GM12878 (cell line): ENCODE measurements around the gene CSHL1. TPM values are rescaled to one million over a fixed set of nuclear protein-coding genes. Genes with fewer than 3 reads are reported as not detected.
"Not testable (repeated sequence)": the region's sequence is repeated elsewhere in the genome, so short reads cannot be mapped to it uniquely, and the experiment has no call there.

Experiments used
- ATAC-seq: fragments of 200-7000 bp; cut with Tn5 transposase; 3 replicates; pipeline ENCODE4 v1.9.1; 2020; ENCODE audit warnings: mild to moderate bottlenecking, moderate library complexity
- BruUV-seq: library from RNA; stranded (reverse); fragments of 400-500 nt; replicated peaks from 2 replicates; lab custom pipeline; 2021; lab: Mats Ljungman, UMichigan
- CTCF ChIA-PET: fragments of 300-600 bp; sonication (Branson Sonifier 250); formaldehyde crosslinking; extraction: SDS; loops from one replicate; lab custom pipeline; 2021; ENCODE audit warnings: inconsistent platforms; lab: Yijun Ruan, JAX
- POLR2A ChIA-PET: fragments of 350-600 bp; formaldehyde crosslinking; extraction: SDS; loops from one replicate; lab custom pipeline; 2021; ENCODE audit warnings: inconsistent platforms; lab: Charles Lee
- RAD21 ChIA-PET: fragments of 300-600 bp; sonication (Branson Sonifier 250); formaldehyde crosslinking; loops from one replicate; lab custom pipeline; 2023; ENCODE audit warnings: antibody characterized with exemption; ENCODE audit not compliant: unreplicated experiment; lab: Charles Lee
- SMC1A ChIA-PET: fragments of 300-600 bp; sonication (Branson Sonifier 250); formaldehyde crosslinking; loops from one replicate; lab custom pipeline; 2023; ENCODE audit not compliant: unreplicated experiment, uncharacterized antibody; lab: Charles Lee
- DNase-seq: peaks from one replicate; pipeline ENCODE4 v3.0.0-alpha.2; 2011; ENCODE audit warnings: low read depth, low spot score
- FAIRE-seq: peaks from 3 replicates; lab custom pipeline; 2011; peaks lifted over from hg19 to GRCh38; lab: Jason Lieb, UNC
- H2AFZ ChIP-seq: 2 replicates; pipeline ENCODE4 v1.6.0; 2011; ENCODE audit warnings: low read depth, low read length, control low read depth; ENCODE audit not compliant: control insufficient read depth
- H3K27ac ChIP-seq: 2 replicates; pipeline ENCODE4 v1.5.1; 2011; ENCODE audit warnings: control low read depth; ENCODE audit not compliant: control insufficient read depth, insufficient read depth
- H3K27me3 ChIP-seq, 2 experiments: replicated peaks in 1 of 2; 2 replicates each; pipeline versions ENCODE4 v1.6.0 to v1.6.1; 2011; ENCODE audit warnings: low read length in 1 of 2; ENCODE audit not compliant: control insufficient read depth in 2 of 2, insufficient read depth in 2 of 2
- H3K36me3 ChIP-seq, 2 experiments: 2 replicates each; pipeline ENCODE4 v1.5.1; 2011; ENCODE audit warnings: low read length in 1 of 2; ENCODE audit not compliant: control insufficient read depth in 2 of 2, insufficient read depth in 2 of 2
- H3K4me1 ChIP-seq: 2 replicates; pipeline ENCODE4 v1.6.1; 2011; ENCODE audit warnings: mild to moderate bottlenecking, low read length, moderate library complexity, mixed read lengths; ENCODE audit not compliant: control insufficient read depth, insufficient read depth
- H3K4me2 ChIP-seq: 2 replicates; pipeline ENCODE4 v1.6.0; 2011; ENCODE audit warnings: control low read depth; ENCODE audit not compliant: control insufficient read depth, insufficient read depth
- H3K4me3 ChIP-seq: fragments of 200-600 bp; sonication (generic); 2 replicates; pipeline ENCODE4 v1.5.1; 2016
- H3K79me2 ChIP-seq: 2 replicates; pipeline ENCODE4 v1.6.0; 2011; ENCODE audit warnings: low read length; ENCODE audit not compliant: control insufficient read depth, insufficient read depth
- H3K9ac ChIP-seq: 2 replicates; pipeline ENCODE4 v1.8.0; 2011; ENCODE audit warnings: low read length, control low read depth, mixed read lengths; ENCODE audit not compliant: control insufficient read depth, insufficient read depth
- H3K9me3 ChIP-seq: replicated peaks from 3 replicates; pipeline ENCODE4 v1.5.1; 2011; ENCODE audit warnings: mild to moderate bottlenecking, low read length; ENCODE audit not compliant: control insufficient read depth, insufficient read depth
- H4K20me1 ChIP-seq: 2 replicates; pipeline ENCODE4 v1.6.0; 2011; ENCODE audit not compliant: control insufficient read depth, insufficient read depth
- BACH1 ChIP-seq: fragments of 450-650 bp; IDR thresholded peaks from 2 replicates; pipeline ENCODE4 v1.6.1; 2017; ENCODE audit warnings: mild to moderate bottlenecking, borderline replicate concordance
- BHLHE40 ChIP-seq, 2 experiments: fragments of 450-650 bp in 1 of 2; IDR thresholded peaks; 2 replicates each; pipeline ENCODE4 v1.6.1; 2011 to 2017; ENCODE audit warnings: low read depth in 2 of 2, borderline replicate concordance in 1 of 2, improper control_type of control experiment in 1 of 2, low read length in 1 of 2, mild to moderate bottlenecking in 1 of 2
- HDAC2 ChIP-seq: fragments of 200-600 bp; sonication (generic); IDR thresholded peaks from 2 replicates; pipeline ENCODE4 v1.6.1; 2017
- IRF4 ChIP-seq: IDR thresholded peaks from 2 replicates; pipeline ENCODE4 v1.6.1; 2011; ENCODE audit warnings: low read depth, low read length
- MEF2A ChIP-seq: IDR thresholded peaks from 2 replicates; pipeline ENCODE4 v1.6.1; 2011; ENCODE audit warnings: low read depth, mild to moderate bottlenecking, low read length, moderate library complexity; ENCODE audit not compliant: insufficient read depth
- SMARCA5 ChIP-seq: fragments of 450-650 bp; IDR thresholded peaks from 2 replicates; pipeline ENCODE4 v1.6.1; 2017; ENCODE audit warnings: mild to moderate bottlenecking
- TCF12 ChIP-seq: IDR thresholded peaks from 2 replicates; pipeline ENCODE4 v1.6.1; 2011; ENCODE audit warnings: low read depth, mild to moderate bottlenecking, low read length
- YBX1 ChIP-seq: fragments of 450-650 bp; IDR thresholded peaks from 2 replicates; pipeline ENCODE4 v1.6.1; 2016; ENCODE audit warnings: antibody characterized with exemption
- ZNF622 ChIP-seq: fragments of 450-650 bp; IDR thresholded peaks from 2 replicates; pipeline ENCODE4 v1.6.1; 2017; ENCODE audit warnings: mild to moderate bottlenecking, inconsistent platforms
- WGBS: methylation state at CpG from one replicate; pipeline ENCODE4 v1.1.6; 2016; ENCODE audit warnings: low lambda C conversion rate; ENCODE audit not compliant: insufficient replicate concordance, insufficient coverage; ENCODE audit errors: missing lambda C conversion rate; 5-methylcytosine and 5-hydroxymethylcytosine counted together
- in situ Hi-C: fragments of 300-500 bp; cut with MboI; formaldehyde crosslinking; loops from 9 replicates; pipeline ENCODE4 v1.14.3; 2018; ENCODE audit warnings: mixed read lengths
- intact Hi-C: fragments of 100-400 bp; cut with micrococcal nuclease; formaldehyde crosslinking; loops from one replicate; pipeline ENCODE4 v1.14.2; 2022; ENCODE audit not compliant: unreplicated experiment
- polyA plus RNA-seq, 11 experiments: library from polyadenylated mRNA; depleted of rRNA in 4 of 11; unstranded in 6 of 11; stranded (reverse) in 5 of 11; fragments of >200 nt; fragmentation: Nextera tagmentation in 4 of 11; fragmentation: Illumina TruSeq in 1 of 11; extraction: Ambion mirVana in 4 of 11; extraction: Trizol in 1 of 11; gene quantifications; 1 replicate in 1 of 11; 2 replicates in 10 of 11; pipeline versions ENCODE4 v1.2.1 to v1.2.3, GENCODE V29; 2011 to 2016; ENCODE audit warnings: inconsistent platforms in 2 of 11, missing spikeins in 2 of 11, low read depth in 1 of 11
- total RNA-seq, 4 experiments: library from RNA; depleted of rRNA in 3 of 4; stranded (reverse); fragments of >200 nt in 3 of 4; fragmentation: Illumina TruSeq in 1 of 4; extraction: Trizol in 1 of 4; gene quantifications; 2 replicates each; pipeline versions ENCODE4 v1.2.1 to v1.2.3, GENCODE V29; 2013 to 2021
- TF ChIP-seq, protein P1 (sequence below): fragments of 450-650 bp; IDR thresholded peaks from 2 replicates; pipeline ENCODE4 v1.6.1; 2017; ENCODE audit warnings: mild to moderate bottlenecking, moderate library complexity
- TF ChIP-seq, protein P2 (sequence below): fragments of 450-650 bp; formaldehyde crosslinking; IDR thresholded peaks from 2 replicates; pipeline ENCODE4 v1.5.0; 2022; ENCODE audit warnings: mild to moderate bottlenecking, missing genetic modification characterization

Gene CSHL1
- total and polyA plus RNA-seq, 10 of the 15 experiments (the other 5 are each of a cell fraction or from before 2014, with no cell fraction given), result not detected

DNA sequence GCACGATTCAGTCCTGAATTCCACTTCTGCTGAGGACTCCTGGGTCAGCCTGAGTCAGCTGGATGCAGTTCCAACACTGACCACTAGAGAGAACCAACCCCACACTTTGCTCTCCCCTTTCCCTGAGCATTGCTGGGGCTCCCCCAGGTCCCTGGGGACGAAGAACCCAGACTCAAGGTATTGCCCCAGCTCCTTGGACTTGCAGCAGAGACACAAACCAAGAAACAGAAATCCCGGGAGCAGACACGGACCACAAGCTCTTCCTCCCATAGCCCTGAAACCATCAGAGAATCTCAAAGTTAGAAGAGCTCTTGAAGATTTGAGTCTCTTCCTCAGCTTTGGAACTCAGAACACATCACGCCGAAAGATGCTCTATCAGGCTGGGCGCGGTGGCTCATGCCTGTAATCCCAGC is 8.3 kb upstream of the CSHL1 start (continued):
- TF ChIP-seq BHLHE40 (IDR thresholded peaks at IDR 0.05; ENCODE audit: borderline replicate concordance in 1 of 2, low read depth in 2 of 2, low read length in 1 of 2) (peak in 1 of 2 experiments; percentile 33; a peak in 1 of 4 replicates), BACH1 (no peak), MEF2A (no peak), YBX1 (peak; percentile 61; the same call in 1 of the 2 replicates), IRF4 (peak; percentile 73), SMARCA5 (peak; percentile 88; the same call in 1 of the 2 replicates), TCF12 (no peak), ZNF622 (no peak), HDAC2 (no peak)
- TF ChIP-seq, protein P1, sequence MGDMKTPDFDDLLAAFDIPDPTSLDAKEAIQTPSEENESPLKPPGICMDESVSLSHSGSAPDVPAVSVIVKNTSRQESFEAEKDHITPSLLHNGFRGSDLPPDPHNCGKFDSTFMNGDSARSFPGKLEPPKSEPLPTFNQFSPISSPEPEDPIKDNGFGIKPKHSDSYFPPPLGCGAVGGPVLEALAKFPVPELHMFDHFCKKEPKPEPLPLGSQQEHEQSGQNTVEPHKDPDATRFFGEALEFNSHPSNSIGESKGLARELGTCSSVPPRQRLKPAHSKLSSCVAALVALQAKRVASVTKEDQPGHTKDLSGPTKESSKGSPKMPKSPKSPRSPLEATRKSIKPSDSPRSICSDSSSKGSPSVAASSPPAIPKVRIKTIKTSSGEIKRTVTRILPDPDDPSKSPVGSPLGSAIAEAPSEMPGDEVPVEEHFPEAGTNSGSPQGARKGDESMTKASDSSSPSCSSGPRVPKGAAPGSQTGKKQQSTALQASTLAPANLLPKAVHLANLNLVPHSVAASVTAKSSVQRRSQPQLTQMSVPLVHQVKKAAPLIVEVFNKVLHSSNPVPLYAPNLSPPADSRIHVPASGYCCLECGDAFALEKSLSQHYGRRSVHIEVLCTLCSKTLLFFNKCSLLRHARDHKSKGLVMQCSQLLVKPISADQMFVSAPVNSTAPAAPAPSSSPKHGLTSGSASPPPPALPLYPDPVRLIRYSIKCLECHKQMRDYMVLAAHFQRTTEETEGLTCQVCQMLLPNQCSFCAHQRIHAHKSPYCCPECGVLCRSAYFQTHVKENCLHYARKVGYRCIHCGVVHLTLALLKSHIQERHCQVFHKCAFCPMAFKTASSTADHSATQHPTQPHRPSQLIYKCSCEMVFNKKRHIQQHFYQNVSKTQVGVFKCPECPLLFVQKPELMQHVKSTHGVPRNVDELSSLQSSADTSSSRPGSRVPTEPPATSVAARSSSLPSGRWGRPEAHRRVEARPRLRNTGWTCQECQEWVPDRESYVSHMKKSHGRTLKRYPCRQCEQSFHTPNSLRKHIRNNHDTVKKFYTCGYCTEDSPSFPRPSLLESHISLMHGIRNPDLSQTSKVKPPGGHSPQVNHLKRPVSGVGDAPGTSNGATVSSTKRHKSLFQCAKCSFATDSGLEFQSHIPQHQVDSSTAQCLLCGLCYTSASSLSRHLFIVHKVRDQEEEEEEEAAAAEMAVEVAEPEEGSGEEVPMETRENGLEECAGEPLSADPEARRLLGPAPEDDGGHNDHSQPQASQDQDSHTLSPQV, result no peak
- TF ChIP-seq, protein P2, sequence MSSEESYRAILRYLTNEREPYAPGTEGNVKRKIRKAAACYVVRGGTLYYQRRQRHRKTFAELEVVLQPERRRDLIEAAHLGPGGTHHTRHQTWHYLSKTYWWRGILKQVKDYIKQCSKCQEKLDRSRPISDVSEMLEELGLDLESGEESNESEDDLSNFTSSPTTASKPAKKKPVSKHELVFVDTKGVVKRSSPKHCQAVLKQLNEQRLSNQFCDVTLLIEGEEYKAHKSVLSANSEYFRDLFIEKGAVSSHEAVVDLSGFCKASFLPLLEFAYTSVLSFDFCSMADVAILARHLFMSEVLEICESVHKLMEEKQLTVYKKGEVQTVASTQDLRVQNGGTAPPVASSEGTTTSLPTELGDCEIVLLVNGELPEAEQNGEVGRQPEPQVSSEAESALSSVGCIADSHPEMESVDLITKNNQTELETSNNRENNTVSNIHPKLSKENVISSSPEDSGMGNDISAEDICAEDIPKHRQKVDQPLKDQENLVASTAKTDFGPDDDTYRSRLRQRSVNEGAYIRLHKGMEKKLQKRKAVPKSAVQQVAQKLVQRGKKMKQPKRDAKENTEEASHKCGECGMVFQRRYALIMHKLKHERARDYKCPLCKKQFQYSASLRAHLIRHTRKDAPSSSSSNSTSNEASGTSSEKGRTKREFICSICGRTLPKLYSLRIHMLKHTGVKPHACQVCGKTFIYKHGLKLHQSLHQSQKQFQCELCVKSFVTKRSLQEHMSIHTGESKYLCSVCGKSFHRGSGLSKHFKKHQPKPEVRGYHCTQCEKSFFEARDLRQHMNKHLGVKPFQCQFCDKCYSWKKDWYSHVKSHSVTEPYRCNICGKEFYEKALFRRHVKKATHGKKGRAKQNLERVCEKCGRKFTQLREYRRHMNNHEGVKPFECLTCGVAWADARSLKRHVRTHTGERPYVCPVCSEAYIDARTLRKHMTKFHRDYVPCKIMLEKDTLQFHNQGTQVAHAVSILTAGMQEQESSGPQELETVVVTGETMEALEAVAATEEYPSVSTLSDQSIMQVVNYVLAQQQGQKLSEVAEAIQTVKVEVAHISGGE (CRISPR knock-in tag), result no peak

DNA sequence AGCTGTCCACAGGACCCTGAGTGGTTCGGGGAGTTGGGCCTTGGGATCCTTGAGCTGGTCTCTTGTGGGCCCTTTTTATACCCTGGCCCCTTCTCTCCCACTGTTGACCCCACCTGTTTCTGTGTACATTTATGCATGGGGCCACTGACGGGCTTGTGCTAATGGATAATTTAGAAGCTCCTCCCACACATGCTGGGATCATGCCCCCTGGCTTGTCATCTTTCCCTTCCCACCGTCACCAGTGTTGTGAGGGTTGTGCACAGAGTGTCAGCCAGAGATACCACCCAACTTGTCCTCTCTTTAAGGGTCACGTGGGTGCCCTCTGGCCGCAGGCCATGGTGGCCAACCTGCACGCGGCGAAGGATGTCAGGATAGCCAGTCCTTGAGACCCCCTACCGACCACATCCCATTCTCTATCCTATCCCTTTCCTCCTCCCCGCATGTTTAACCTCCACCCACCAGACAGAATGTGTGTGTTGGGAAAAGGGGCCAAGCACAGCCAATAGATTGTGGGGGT is 7.8 kb upstream of the CSHL1 start, which contains the start of gene GH1:
TSS of gene GH1 (minus strand) at position 51 of the 517 bp plus-strand sequence. CDS start 63 bp downstream, outside the sequence.
- DNase-seq, H4K20me1 ChIP-seq, H3K36me3 ChIP-seq, H3K4me2 ChIP-seq, ATAC-seq, H3K27me3 ChIP-seq, H2AFZ ChIP-seq, H3K79me2 ChIP-seq, H3K27ac ChIP-seq, BruUV-seq, in situ Hi-C loops, H3K9me3 ChIP-seq, FAIRE-seq, H3K4me3 ChIP-seq, H3K9ac ChIP-seq: not testable (repeated sequence)
- WGBS, result 57% methylated on average over 10 of the region's 10 CpGs
- RAD21 ChIA-PET, result interaction anchor here (0.6 to 9.2 kb wide), 20 partner anchors 9 to 213 kb away, joined by 3 to 288 read pairs (median 5); partner anchors contain the start of genes CD79B, ERN1 and ICAM2
- SMC1A ChIA-PET, result interaction anchor here (0.9 to 14.0 kb wide), 16 partner anchors 11 to 217 kb away, joined by 3 to 248 read pairs (median 14); partner anchors contain the start of genes CD79B and ICAM2
- POLR2A ChIA-PET, result interaction anchor here (1.3 to 2.8 kb wide), 6 partner anchors 13 to 213 kb away, joined by 5 to 22 read pairs (median 12); partner anchors contain the start of genes CD79B and ICAM2
- peaks cover 16% of the 10 kb centered on the region for H3K4me1 ChIP-seq
- intact Hi-C loops, result loop anchor here (1.0 to 2.0 kb wide), 6 partner anchors 27 to 214 kb away; no protein-coding TSS in a partner anchor
- CTCF ChIA-PET, result interaction anchor here (1.0 to 17.4 kb wide), 36 partner anchors 8 to 361 kb away, joined by 3 to 481 read pairs (median 6); partner anchors contain the start of genes CD79B, ERN1 and ICAM2
